NCI-H2171 (cell line): ENCODE measurements around the gene PRSS21.
A peak's percentile ranks its signal among the peaks of the same experiment; 100 is the strongest.

ENCODE experiments used
- DNase-seq: peaks from one replicate; lab custom pipeline; 2025; lab: John Stamatoyannopoulos, UW

PRSS21 gene

GRCh38 chr16:2845116-2845515, 28.1 kb downstream of the PRSS21 start:
- DNase-seq = no peak

- DNase-seq = no peak
Measured at GRCh38 chr16:2846511-2847310, 29.7 kb downstream of the PRSS21 start.

GRCh38 chr16:2848933-2849725, 32.1 kb downstream of the PRSS21 start:
- DNase-seq = no peak

- no peak for DNase-seq
Measured at GRCh38 chr16:2852003-2852730, 35.1 kb downstream of the PRSS21 start.

GRCh38 chr16:2852731-2853507, 35.9 kb downstream of the PRSS21 start:
- DNase-seq = no peak

GRCh38 chr16:2853531-2854073, 36.6 kb downstream of the PRSS21 start:
- DNase-seq = no peak

GRCh38 chr16:2854700-2855309, 37.8 kb downstream of the PRSS21 start:
- DNase-seq = no peak

GRCh38 chr16:2855536-2855935, 38.5 kb downstream of the PRSS21 start:
- no peak for DNase-seq

- no peak for DNase-seq
Measured at GRCh38 chr16:2856061-2856670, 39.1 kb downstream of the PRSS21 start.

- DNase-seq = no peak
Measured at GRCh38 chr16:2856686-2857450, 39.8 kb downstream of the PRSS21 start.

GRCh38 chr16:2857451-2858244, 40.6 kb downstream of the PRSS21 start, which contains the start of gene PRSS22:
Gene PRSS22 (minus strand): TSS chr16:2858170. CDS start chr16:2858104, 66 bp downstream.
- no peak for DNase-seq

- peak; percentile 24 for DNase-seq
Measured at GRCh38 chr16:2858245-2859025, 41.4 kb downstream of the PRSS21 start.

- DNase-seq = no peak
Measured at GRCh38 chr16:2859686-2860265, 42.7 kb downstream of the PRSS21 start.

- DNase-seq = no peak
Measured at GRCh38 chr16:2860826-2861567, 44.0 kb downstream of the PRSS21 start.

GRCh38 chr16:2865651-2866050, 48.6 kb downstream of the PRSS21 start:
- no peak for DNase-seq

GRCh38 chr16:2866431-2866830, 49.4 kb downstream of the PRSS21 start:
- no peak for DNase-seq

GRCh38 chr16:2867661-2867986, 50.6 kb downstream of the PRSS21 start:
- DNase-seq = no peak
